ENCODE data around the gene EXOC1.

DNA sequence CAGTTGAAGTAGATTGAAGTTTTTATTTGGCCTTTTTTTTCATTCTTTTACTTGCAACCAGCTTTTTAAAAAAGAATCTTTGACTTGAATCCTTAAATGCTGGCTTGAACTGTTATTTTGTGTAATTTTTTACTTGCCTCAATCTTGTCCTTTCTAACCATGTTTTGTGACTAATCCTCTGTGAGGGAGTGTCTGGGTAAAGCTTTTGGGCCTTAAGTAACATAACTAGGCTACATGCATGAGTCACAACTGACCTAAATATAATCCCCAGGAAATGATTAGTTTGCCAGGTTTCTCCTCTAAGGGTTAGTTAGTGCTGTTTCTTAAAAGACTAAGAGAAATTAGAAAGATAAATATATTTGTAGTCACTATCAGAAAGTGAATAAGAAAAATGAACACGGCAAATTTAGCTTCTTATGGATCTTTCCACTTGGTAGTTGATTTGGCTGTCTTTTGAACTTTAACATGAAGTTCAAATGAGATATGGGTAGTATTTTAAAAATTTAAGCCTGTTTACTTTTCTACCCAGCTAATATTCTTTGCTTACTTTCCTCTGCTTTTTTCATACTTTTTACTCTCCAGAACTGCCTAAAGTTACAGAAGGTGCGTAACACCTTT lies 13.0 kb downstream of the EXOC1 start:
- TF ChIP-seq, protein P1, sequence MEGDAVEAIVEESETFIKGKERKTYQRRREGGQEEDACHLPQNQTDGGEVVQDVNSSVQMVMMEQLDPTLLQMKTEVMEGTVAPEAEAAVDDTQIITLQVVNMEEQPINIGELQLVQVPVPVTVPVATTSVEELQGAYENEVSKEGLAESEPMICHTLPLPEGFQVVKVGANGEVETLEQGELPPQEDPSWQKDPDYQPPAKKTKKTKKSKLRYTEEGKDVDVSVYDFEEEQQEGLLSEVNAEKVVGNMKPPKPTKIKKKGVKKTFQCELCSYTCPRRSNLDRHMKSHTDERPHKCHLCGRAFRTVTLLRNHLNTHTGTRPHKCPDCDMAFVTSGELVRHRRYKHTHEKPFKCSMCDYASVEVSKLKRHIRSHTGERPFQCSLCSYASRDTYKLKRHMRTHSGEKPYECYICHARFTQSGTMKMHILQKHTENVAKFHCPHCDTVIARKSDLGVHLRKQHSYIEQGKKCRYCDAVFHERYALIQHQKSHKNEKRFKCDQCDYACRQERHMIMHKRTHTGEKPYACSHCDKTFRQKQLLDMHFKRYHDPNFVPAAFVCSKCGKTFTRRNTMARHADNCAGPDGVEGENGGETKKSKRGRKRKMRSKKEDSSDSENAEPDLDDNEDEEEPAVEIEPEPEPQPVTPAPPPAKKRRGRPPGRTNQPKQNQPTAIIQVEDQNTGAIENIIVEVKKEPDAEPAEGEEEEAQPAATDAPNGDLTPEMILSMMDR (IDR thresholded peaks at IDR 0.05 in 2 of 3, conservative IDR thresholded peaks at IDR 0.05 in 1 of 3; ENCODE audit: borderline replicate concordance in 1 of 3, insufficient read depth in 1 of 3, low read depth in 2 of 3, low read length in 2 of 3): no peak
- TF ChIP-seq POLR2A (IDR thresholded peaks at IDR 0.05; ENCODE audit: borderline replicate concordance, extremely low read depth, insufficient read depth, insufficient read length) (no peak), SP1 (IDR thresholded peaks at IDR 0.05; ENCODE audit: low read depth) (peak; percentile 49), EZH2 (IDR thresholded peaks at IDR 0.05) (no peak), EZH2phosphoT487 (IDR thresholded peaks at IDR 0.05; ENCODE audit: borderline replicate concordance) (no peak), FOSL1 (IDR thresholded peaks at IDR 0.05; ENCODE audit: low read depth) (peak; percentile 82), ZNF274 (IDR thresholded peaks at IDR 0.05; ENCODE audit: low read depth, low read length) (no peak), POLR2AphosphoS5 (IDR thresholded peaks at IDR 0.05; ENCODE audit: low read depth, low read length) (peak; percentile 21; the same call in 1 of the 2 replicates), JUND (IDR thresholded peaks at IDR 0.05) (peak; percentile 76), RAD21 (IDR thresholded peaks at IDR 0.05; ENCODE audit: low read depth) (no peak)
- TF ChIP-seq, protein P2, sequence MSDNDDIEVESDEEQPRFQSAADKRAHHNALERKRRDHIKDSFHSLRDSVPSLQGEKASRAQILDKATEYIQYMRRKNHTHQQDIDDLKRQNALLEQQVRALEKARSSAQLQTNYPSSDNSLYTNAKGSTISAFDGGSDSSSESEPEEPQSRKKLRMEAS (IDR thresholded peaks at IDR 0.05): no peak
